Measurements from ENCODE around the gene HOPX.

The HOPX gene

DNA sequence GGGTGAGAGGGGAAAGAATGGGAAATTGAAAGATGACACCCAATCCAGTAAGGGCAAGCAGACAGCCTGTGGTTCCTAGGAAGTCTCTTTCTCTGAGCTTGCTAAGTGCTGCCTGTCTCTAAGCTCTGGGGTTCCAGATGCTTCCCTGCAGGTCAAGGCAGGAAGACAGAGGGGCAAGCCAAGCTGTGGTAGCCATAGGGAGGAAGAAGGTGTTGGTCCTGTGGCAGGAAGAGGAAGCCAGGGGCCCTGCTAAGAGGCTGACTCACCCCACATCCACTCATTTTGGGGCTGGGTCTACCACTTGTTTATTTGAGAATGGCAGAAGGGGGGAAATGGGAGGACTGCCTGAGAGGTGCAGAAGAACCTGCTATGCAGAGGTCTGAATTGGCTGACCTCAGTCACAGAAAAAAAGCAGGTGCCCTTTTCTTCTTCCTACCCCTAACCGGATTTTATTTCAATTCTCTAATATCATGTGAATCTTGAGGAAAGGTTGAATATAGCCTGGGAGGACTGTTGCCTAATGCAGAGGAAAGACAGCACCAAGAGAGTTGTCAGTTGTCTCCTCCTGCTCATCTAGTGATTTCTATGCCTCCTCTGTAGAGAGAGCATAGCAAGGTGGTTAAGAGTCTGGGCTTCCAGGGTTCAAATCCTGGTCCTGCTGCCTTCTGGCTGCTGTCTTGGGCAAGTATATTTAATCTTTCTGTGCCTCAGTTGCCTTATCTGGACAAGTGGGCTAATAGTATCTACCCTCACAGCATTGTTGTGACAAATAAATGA lies 27.4 kb downstream of the HOPX start:
- H3K36me3 ChIP-seq (ENCODE audit: control insufficient read depth, low read length) = no peaks in the 10 kb centered on the region
- H3K27ac ChIP-seq (ENCODE audit: low read depth, low read length) = no peak overlapping the region
- no peaks in the 10 kb centered on the region for H4K20me1 ChIP-seq (ENCODE audit: control insufficient read depth, insufficient read depth, low read depth, low read length)
- TF ChIP-seq EZH2phosphoT487 (IDR thresholded peaks at IDR 0.05; ENCODE audit: borderline replicate concordance, low read length) = no peak
- TF ChIP-seq, protein P1, sequence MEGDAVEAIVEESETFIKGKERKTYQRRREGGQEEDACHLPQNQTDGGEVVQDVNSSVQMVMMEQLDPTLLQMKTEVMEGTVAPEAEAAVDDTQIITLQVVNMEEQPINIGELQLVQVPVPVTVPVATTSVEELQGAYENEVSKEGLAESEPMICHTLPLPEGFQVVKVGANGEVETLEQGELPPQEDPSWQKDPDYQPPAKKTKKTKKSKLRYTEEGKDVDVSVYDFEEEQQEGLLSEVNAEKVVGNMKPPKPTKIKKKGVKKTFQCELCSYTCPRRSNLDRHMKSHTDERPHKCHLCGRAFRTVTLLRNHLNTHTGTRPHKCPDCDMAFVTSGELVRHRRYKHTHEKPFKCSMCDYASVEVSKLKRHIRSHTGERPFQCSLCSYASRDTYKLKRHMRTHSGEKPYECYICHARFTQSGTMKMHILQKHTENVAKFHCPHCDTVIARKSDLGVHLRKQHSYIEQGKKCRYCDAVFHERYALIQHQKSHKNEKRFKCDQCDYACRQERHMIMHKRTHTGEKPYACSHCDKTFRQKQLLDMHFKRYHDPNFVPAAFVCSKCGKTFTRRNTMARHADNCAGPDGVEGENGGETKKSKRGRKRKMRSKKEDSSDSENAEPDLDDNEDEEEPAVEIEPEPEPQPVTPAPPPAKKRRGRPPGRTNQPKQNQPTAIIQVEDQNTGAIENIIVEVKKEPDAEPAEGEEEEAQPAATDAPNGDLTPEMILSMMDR (IDR thresholded peaks at IDR 0.05; ENCODE audit: low read depth, low read length, poor library complexity, severe bottlenecking) = no peak
- H3K79me2 ChIP-seq (ENCODE audit: control insufficient read depth, low read length) = no peaks in the 10 kb centered on the region
- H3K9me3 ChIP-seq (ENCODE audit: control insufficient read depth, insufficient read depth, low read length) = no peaks in the 10 kb centered on the region
- H3K9me2 ChIP-seq (replicated peaks; ENCODE audit: control insufficient read depth, low read length) = no peaks in the 10 kb centered on the region
- H3K4me1 ChIP-seq (ENCODE audit: control insufficient read depth, low read length) = peaks cover 14% of the 10 kb centered on the region
- H3F3A ChIP-seq (ENCODE audit: control insufficient read depth, insufficient read depth) = no peaks in the 10 kb centered on the region
- H3K4me3 ChIP-seq (ENCODE audit: low read length) = no peak overlapping the region
- H3K27me3 ChIP-seq (ENCODE audit: control insufficient read depth, low read length) = peaks cover 55% of the 10 kb centered on the region
- no peak overlapping the region for H3K4me2 ChIP-seq (ENCODE audit: low read length)

DNA sequence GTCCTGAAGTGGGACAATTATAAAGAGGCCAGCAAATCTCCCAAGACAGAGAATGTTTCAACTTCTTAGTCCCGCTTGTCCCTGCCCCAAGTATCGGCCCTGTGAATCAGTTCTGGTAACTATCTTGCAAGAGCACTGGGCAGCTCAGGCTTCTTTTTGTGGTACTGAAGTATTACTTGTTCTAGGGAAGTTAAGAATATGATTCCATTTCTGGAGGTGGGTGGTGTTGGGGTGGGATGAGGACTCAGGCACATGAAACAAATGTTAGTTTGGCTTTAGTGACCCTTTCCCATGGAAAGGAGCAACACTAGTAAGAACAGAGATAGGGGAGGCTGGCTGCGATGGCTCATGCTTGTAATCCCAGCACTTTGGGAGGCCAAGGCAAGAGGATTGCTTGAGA lies 28.9 kb downstream of the HOPX start:
- no peak overlapping the region for H3K4me2 ChIP-seq (ENCODE audit: low read length)
- no peaks in the 10 kb centered on the region for H3K79me2 ChIP-seq (ENCODE audit: control insufficient read depth, low read length)
- TF ChIP-seq, protein P1 (IDR thresholded peaks at IDR 0.05; ENCODE audit: low read depth, low read length, poor library complexity, severe bottlenecking) = no peak
- no peak for TF ChIP-seq EZH2phosphoT487 (IDR thresholded peaks at IDR 0.05; ENCODE audit: borderline replicate concordance, low read length)
- H4K20me1 ChIP-seq (ENCODE audit: control insufficient read depth, insufficient read depth, low read depth, low read length) = no peaks in the 10 kb centered on the region
- no peaks in the 10 kb centered on the region for H3F3A ChIP-seq (ENCODE audit: control insufficient read depth, insufficient read depth)
- no peaks in the 10 kb centered on the region for H3K9me2 ChIP-seq (replicated peaks; ENCODE audit: control insufficient read depth, low read length)
- H3K9me3 ChIP-seq (ENCODE audit: control insufficient read depth, insufficient read depth, low read length) = no peaks in the 10 kb centered on the region
- H3K36me3 ChIP-seq (ENCODE audit: control insufficient read depth, low read length) = no peaks in the 10 kb centered on the region
- H3K4me1 ChIP-seq (ENCODE audit: control insufficient read depth, low read length) = peaks cover 14% of the 10 kb centered on the region
- H3K27me3 ChIP-seq (ENCODE audit: control insufficient read depth, low read length) = peaks cover 40% of the 10 kb centered on the region
- no peak overlapping the region for H3K4me3 ChIP-seq (ENCODE audit: low read length)
- no peak overlapping the region for H3K27ac ChIP-seq (ENCODE audit: low read depth, low read length)

DNA sequence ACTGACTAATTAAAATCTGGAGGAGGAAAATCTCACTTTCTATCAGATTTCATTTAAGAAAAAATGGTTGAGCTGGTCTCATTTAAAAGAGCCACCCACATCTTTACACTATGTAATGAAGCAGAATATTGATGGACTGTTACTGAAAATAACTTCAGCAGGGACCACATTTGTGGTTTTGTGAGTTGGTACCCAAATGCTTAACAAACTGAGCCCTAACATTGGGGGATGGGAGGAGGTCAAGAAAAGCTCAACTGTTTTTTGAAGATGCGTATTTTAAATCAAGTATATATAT lies 30.1 kb downstream of the HOPX start:
- Histone ChIP-seq H3K9me2 (replicated peaks; ENCODE audit: control insufficient read depth, low read length) (no peaks in the 10 kb centered on the region), H3K36me3 (ENCODE audit: control insufficient read depth, low read length) (no peaks in the 10 kb centered on the region), H3K27me3 (ENCODE audit: control insufficient read depth, low read length) (peaks cover 28% of the 10 kb centered on the region), H3K79me2 (ENCODE audit: control insufficient read depth, low read length) (no peaks in the 10 kb centered on the region), H3K9me3 (ENCODE audit: control insufficient read depth, insufficient read depth, low read length) (no peaks in the 10 kb centered on the region; the same call in 1 of the 2 replicates), H4K20me1 (ENCODE audit: control insufficient read depth, insufficient read depth, low read depth, low read length) (no peaks in the 10 kb centered on the region), H3K4me1 (ENCODE audit: control insufficient read depth, low read length) (peaks cover 14% of the 10 kb centered on the region), H3F3A (ENCODE audit: control insufficient read depth, insufficient read depth) (no peaks in the 10 kb centered on the region), H3K4me3 (ENCODE audit: low read length) (no peak overlapping the region), H3K4me2 (ENCODE audit: low read length) (no peak overlapping the region), H3K27ac (ENCODE audit: low read depth, low read length) (no peak overlapping the region)
- TF ChIP-seq, protein P1 (IDR thresholded peaks at IDR 0.05; ENCODE audit: low read depth, low read length, poor library complexity, severe bottlenecking) = no peak
- no peak for TF ChIP-seq EZH2phosphoT487 (IDR thresholded peaks at IDR 0.05; ENCODE audit: borderline replicate concordance, low read length)
